Measurements from ENCODE around the gene TENM3. TPM values are rescaled to one million over a fixed set of nuclear protein-coding genes. Genes with fewer than 3 reads are reported as not detected.

Gene TENM3
- total and polyA plus RNA-seq, 4 donors = 0.05 to 5.5 (median 1.1) TPM; not detected in 1

GRCh38 chr4:182245041-182245440, 1.8 kb downstream of the TENM3 start:
- DNase-seq = no peak
- 71 to 77% methylated on average over 2 of the region's 2 CpGs for WGBS, 2 donors

GRCh38 chr4:182245541-182246215, 2.5 kb downstream of the TENM3 start:
- no peak for DNase-seq
- Histone ChIP-seq H3K4me3 (ENCODE audit: low read length in 2 of 2) (no peak overlapping the region), H3K4me1 (ENCODE audit: control insufficient read depth in 1 of 2, insufficient read depth in 2 of 2, low read length in 2 of 2) (no peaks in the 10 kb centered on the region), H3K36me3 (ENCODE audit: control insufficient read depth in 1 of 2, insufficient read depth in 2 of 2, low read length in 1 of 2) (no peaks in the 10 kb centered on the region), H3K27ac (ENCODE audit: low read depth in 1 of 2, low read length in 2 of 2) (no peak overlapping the region), H3K9me3 (ENCODE audit: control insufficient read depth, low read length) (peaks cover 3% of the 10 kb centered on the region), H3K27me3 (ENCODE audit: control insufficient read depth in 1 of 2, insufficient read depth in 2 of 2, low read length in 1 of 2) (no peaks in the 10 kb centered on the region)
- intact Hi-C loops (cut with DNase I) = no loop called here
- ATAC-seq (ENCODE audit: low FRiP score) = no peak
- 81 to 85% methylated on average over 10 of the region's 10 CpGs for WGBS, 2 donors

More at GRCh38 chr4:182245041-182245440, 1.8 kb downstream of the TENM3 start:
- peaks cover 3% of the 10 kb centered on the region for H3K9me3 ChIP-seq (ENCODE audit: control insufficient read depth, low read length)
- no peaks in the 10 kb centered on the region for H3K27me3 ChIP-seq (ENCODE audit: control insufficient read depth in 1 of 2, insufficient read depth in 2 of 2, low read length in 1 of 2)
- no peak overlapping the region for H3K4me3 ChIP-seq (ENCODE audit: low read length in 2 of 2)
- H3K4me1 ChIP-seq (ENCODE audit: control insufficient read depth in 1 of 2, insufficient read depth in 2 of 2, low read length in 2 of 2) = no peaks in the 10 kb centered on the region
- intact Hi-C loops (cut with DNase I) = no loop called here
- no peak overlapping the region for H3K27ac ChIP-seq (ENCODE audit: low read depth in 1 of 2, low read length in 2 of 2)
- no peaks in the 10 kb centered on the region for H3K36me3 ChIP-seq (ENCODE audit: control insufficient read depth in 1 of 2, insufficient read depth in 2 of 2, low read length in 1 of 2)
- no peak for ATAC-seq (ENCODE audit: low FRiP score)

- DNase-seq = no peak
- ATAC-seq (ENCODE audit: low FRiP score) = no peak
- no peak overlapping the region for H3K4me3 ChIP-seq (ENCODE audit: low read length in 2 of 2)
- H3K36me3 ChIP-seq (ENCODE audit: control insufficient read depth in 1 of 2, insufficient read depth in 2 of 2, low read length in 1 of 2) = no peaks in the 10 kb centered on the region
- H3K9me3 ChIP-seq (ENCODE audit: control insufficient read depth, low read length) = peaks cover 3% of the 10 kb centered on the region
- no peaks in the 10 kb centered on the region for H3K27me3 ChIP-seq (ENCODE audit: control insufficient read depth in 1 of 2, insufficient read depth in 2 of 2, low read length in 1 of 2)
- intact Hi-C loops (cut with DNase I) = no loop called here
- WGBS, 2 donors = 54 to 55% methylated on average over 27 of the region's 27 CpGs
- H3K27ac ChIP-seq (ENCODE audit: low read depth in 1 of 2, low read length in 2 of 2) = no peak overlapping the region
- H3K4me1 ChIP-seq (ENCODE audit: control insufficient read depth in 1 of 2, insufficient read depth in 2 of 2, low read length in 2 of 2) = no peaks in the 10 kb centered on the region
Observed at GRCh38 chr4:182246401-182247205, 3.4 kb downstream of the TENM3 start.

- peaks cover 1% of the 10 kb centered on the region for H3K9me3 ChIP-seq (ENCODE audit: control insufficient read depth, low read length)
- intact Hi-C loops (cut with DNase I) = no loop called here
- no peak for ATAC-seq (ENCODE audit: low FRiP score)
- H3K27me3 ChIP-seq (ENCODE audit: control insufficient read depth in 1 of 2, insufficient read depth in 2 of 2, low read length in 1 of 2) = no peaks in the 10 kb centered on the region
- no peaks in the 10 kb centered on the region for H3K36me3 ChIP-seq (ENCODE audit: control insufficient read depth in 1 of 2, insufficient read depth in 2 of 2, low read length in 1 of 2)
- H3K4me3 ChIP-seq (ENCODE audit: low read length in 2 of 2) = no peak overlapping the region
- H3K4me1 ChIP-seq (ENCODE audit: control insufficient read depth in 1 of 2, insufficient read depth in 2 of 2, low read length in 2 of 2) = no peaks in the 10 kb centered on the region
- no peak for DNase-seq
- 76 to 83% methylated on average over 3 of the region's 3 CpGs for WGBS, 2 donors
- no peak overlapping the region for H3K27ac ChIP-seq (ENCODE audit: low read depth in 1 of 2, low read length in 2 of 2)
Observed at GRCh38 chr4:182248295-182248694, 5.1 kb downstream of the TENM3 start.

GRCh38 chr4:182250446-182250845, 7.2 kb downstream of the TENM3 start:
- 93 to 94% methylated on average over 6 of the region's 6 CpGs for WGBS, 2 donors
- Histone ChIP-seq H3K27me3 (ENCODE audit: control insufficient read depth in 1 of 2, insufficient read depth in 2 of 2, low read length in 1 of 2) (no peaks in the 10 kb centered on the region), H3K27ac (ENCODE audit: low read depth in 1 of 2, low read length in 2 of 2) (no peak overlapping the region), H3K4me3 (ENCODE audit: low read length in 2 of 2) (no peak overlapping the region), H3K9me3 (ENCODE audit: control insufficient read depth, low read length) (peaks cover 1% of the 10 kb centered on the region), H3K4me1 (ENCODE audit: control insufficient read depth in 1 of 2, insufficient read depth in 2 of 2, low read length in 2 of 2) (no peaks in the 10 kb centered on the region), H3K36me3 (ENCODE audit: control insufficient read depth in 1 of 2, insufficient read depth in 2 of 2, low read length in 1 of 2) (no peaks in the 10 kb centered on the region)
- intact Hi-C loops (cut with DNase I) = no loop called here
- no peak for DNase-seq
- ATAC-seq (ENCODE audit: low FRiP score) = no peak

- 95 to 96% methylated on average over 8 of the region's 8 CpGs for WGBS, 2 donors
- intact Hi-C loops (cut with DNase I) = no loop called here
- ATAC-seq (ENCODE audit: low FRiP score) (no peak), DNase-seq (no peak)
- Histone ChIP-seq H3K27me3 (ENCODE audit: control insufficient read depth in 1 of 2, insufficient read depth in 2 of 2, low read length in 1 of 2) (no peaks in the 10 kb centered on the region), H3K36me3 (ENCODE audit: control insufficient read depth in 1 of 2, insufficient read depth in 2 of 2, low read length in 1 of 2) (no peaks in the 10 kb centered on the region), H3K27ac (ENCODE audit: low read depth in 1 of 2, low read length in 2 of 2) (no peak overlapping the region), H3K9me3 (ENCODE audit: control insufficient read depth, low read length) (peaks cover 1% of the 10 kb centered on the region), H3K4me3 (ENCODE audit: low read length in 2 of 2) (no peak overlapping the region), H3K4me1 (ENCODE audit: control insufficient read depth in 1 of 2, insufficient read depth in 2 of 2, low read length in 2 of 2) (no peaks in the 10 kb centered on the region)
Observed at GRCh38 chr4:182251116-182251515, 7.9 kb downstream of the TENM3 start.

- no peak for ATAC-seq (ENCODE audit: low FRiP score)
Observed at GRCh38 chr4:182252220-182252619, 9.0 kb downstream of the TENM3 start.

GRCh38 chr4:182254026-182254780, 11.0 kb downstream of the TENM3 start:
- ATAC-seq (ENCODE audit: low FRiP score) (no peak), DNase-seq (no peak)
- intact Hi-C loops (cut with DNase I) = no loop called here
- H3K4me1 ChIP-seq (ENCODE audit: control insufficient read depth in 1 of 2, insufficient read depth in 2 of 2, low read length in 2 of 2) = no peaks in the 10 kb centered on the region
- no peaks in the 10 kb centered on the region for H3K36me3 ChIP-seq (ENCODE audit: control insufficient read depth in 1 of 2, insufficient read depth in 2 of 2, low read length in 1 of 2)
- H3K9me3 ChIP-seq (ENCODE audit: control insufficient read depth, low read length) = no peaks in the 10 kb centered on the region
- H3K27ac ChIP-seq (ENCODE audit: low read depth in 1 of 2, low read length in 2 of 2) = no peak overlapping the region
- no peaks in the 10 kb centered on the region for H3K27me3 ChIP-seq (ENCODE audit: control insufficient read depth in 1 of 2, insufficient read depth in 2 of 2, low read length in 1 of 2)
- 72 to 78% methylated on average over 10 of the region's 10 CpGs for WGBS, 2 donors
- H3K4me3 ChIP-seq (ENCODE audit: low read length in 2 of 2) = no peak overlapping the region

More at GRCh38 chr4:182252220-182252619, 9.0 kb downstream of the TENM3 start:
- Histone ChIP-seq H3K27ac (ENCODE audit: low read depth in 1 of 2, low read length in 2 of 2) (no peak overlapping the region), H3K9me3 (ENCODE audit: control insufficient read depth, low read length) (peaks cover 1% of the 10 kb centered on the region), H3K4me3 (ENCODE audit: low read length in 2 of 2) (no peak overlapping the region), H3K4me1 (ENCODE audit: control insufficient read depth in 1 of 2, insufficient read depth in 2 of 2, low read length in 2 of 2) (no peaks in the 10 kb centered on the region), H3K36me3 (ENCODE audit: control insufficient read depth in 1 of 2, insufficient read depth in 2 of 2, low read length in 1 of 2) (no peaks in the 10 kb centered on the region), H3K27me3 (ENCODE audit: control insufficient read depth in 1 of 2, insufficient read depth in 2 of 2, low read length in 1 of 2) (no peaks in the 10 kb centered on the region)
- 89 to 92% methylated on average over 4 of the region's 4 CpGs for WGBS, 2 donors
- intact Hi-C loops (cut with DNase I) = no loop called here
- no peak for DNase-seq

All from aorta (tissue), 5 donors.